Limb (tissue), 2 donors: Measurements from ENCODE around the gene COX17.

Experiments
- DNase-seq, 2 donors: peaks; one replicate each; pipeline ENCODE4 v3.0.0-alpha.2; 2016; ENCODE audit errors: extremely low spot score in 2 of 2

Gene COX17

GRCh38 chr3:119645813-119646212, 31.4 kb downstream of the COX17 start:
- DNase-seq = no peak

- no peak for DNase-seq
Measured at GRCh38 chr3:119644481-119644880, 32.7 kb downstream of the COX17 start.

GRCh38 chr3:119643528-119643927, 33.7 kb downstream of the COX17 start:
- DNase-seq = no peak

GRCh38 chr3:119642746-119643473, 34.3 kb downstream of the COX17 start:
- DNase-seq = no peak

GRCh38 chr3:119641416-119641815, 35.8 kb downstream of the COX17 start:
- no peak for DNase-seq

- no peak for DNase-seq
Measured at GRCh38 chr3:119639494-119640350, 37.5 kb downstream of the COX17 start.

- DNase-seq = no peak
Measured at GRCh38 chr3:119637679-119638477, 39.3 kb downstream of the COX17 start.

GRCh38 chr3:119636891-119637611, 40.2 kb downstream of the COX17 start:
- DNase-seq = no peak

- DNase-seq = no peak
Measured at GRCh38 chr3:119636249-119636648, 41.0 kb downstream of the COX17 start.

GRCh38 chr3:119635719-119636118, 41.5 kb downstream of the COX17 start:
- DNase-seq = no peak

GRCh38 chr3:119632829-119633228, 44.4 kb downstream of the COX17 start:
- DNase-seq = no peak

GRCh38 chr3:119632216-119632615, 45.0 kb downstream of the COX17 start:
- DNase-seq = no peak

- no peak for DNase-seq
Measured at GRCh38 chr3:119631516-119631915, 45.7 kb downstream of the COX17 start.

- DNase-seq = no peak
Measured at GRCh38 chr3:119630880-119631329, 46.3 kb downstream of the COX17 start.

- no peak for DNase-seq
Measured at GRCh38 chr3:119630128-119630879, 46.9 kb downstream of the COX17 start.

- no peak for DNase-seq
Measured at GRCh38 chr3:119628816-119629445, 48.3 kb downstream of the COX17 start.

- no peak for DNase-seq
Measured at GRCh38 chr3:119628390-119628789, 48.8 kb downstream of the COX17 start.

GRCh38 chr3:119627461-119627860, 49.7 kb downstream of the COX17 start:
- DNase-seq = no peak

- DNase-seq = no peak
Measured at GRCh38 chr3:119626196-119626595, 51.0 kb downstream of the COX17 start.
